NCI-H187 (cell line): Measurements from ENCODE around the gene SEMA3C.

Experiments
- DNase-seq, 2 experiments: peaks; one replicate each; lab custom pipeline; 2025; lab: John Stamatoyannopoulos, UW

The SEMA3C gene

DNA sequence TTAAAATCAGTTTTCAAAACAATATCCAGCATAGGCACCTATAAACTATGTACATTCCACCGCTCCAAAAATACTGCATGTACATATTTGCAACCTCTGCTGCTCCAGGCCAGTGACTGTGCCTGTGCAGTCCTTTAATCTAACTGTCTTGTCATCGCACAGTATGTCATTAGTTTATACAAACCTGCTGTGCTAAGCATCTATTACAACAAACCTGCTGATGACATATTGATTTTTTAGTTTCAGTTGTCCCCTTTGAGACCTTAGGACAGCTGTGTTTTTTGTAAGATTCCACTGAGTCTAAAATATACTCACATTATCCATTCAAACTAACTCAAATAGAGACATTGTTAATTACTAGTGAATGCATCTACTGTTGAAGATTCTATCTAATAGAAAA, 33.1 kb downstream of the SEMA3C start:
- DNase-seq, result no peak

GRCh38 chr7:80884511-80885195, 34.2 kb downstream of the SEMA3C start:
- no peak for DNase-seq

- no peak for DNase-seq
These were observed 35.5 kb downstream of the SEMA3C start for GRCh38 chr7:80883154-80884025.

DNA sequence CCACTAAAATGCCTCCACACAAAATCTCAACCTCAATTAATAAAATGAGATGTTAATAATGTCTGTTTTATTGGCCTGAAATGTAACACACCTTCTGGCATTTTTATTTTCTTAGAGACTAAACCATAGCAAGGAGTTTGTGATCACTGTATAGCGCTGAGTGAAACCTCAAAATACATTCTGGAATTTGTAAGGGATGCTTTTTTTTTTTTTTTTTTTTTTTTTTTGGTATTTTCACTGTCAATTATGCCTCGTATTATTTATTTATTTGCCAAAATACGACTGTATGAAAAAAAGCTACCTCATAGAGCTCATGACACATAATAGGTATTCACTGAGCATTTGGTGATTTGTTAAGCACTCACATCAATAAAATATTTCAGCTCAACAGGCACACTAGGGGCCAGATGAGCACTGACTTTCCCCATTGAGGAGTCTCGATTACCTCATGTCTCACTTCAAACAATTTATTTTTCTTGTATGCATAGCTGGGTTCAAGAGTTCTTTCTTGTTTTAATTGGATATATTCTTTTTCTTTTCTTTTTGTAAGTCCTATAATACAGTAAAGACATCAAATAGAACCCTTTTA, 36.5 kb downstream of the SEMA3C start:
- no peak for DNase-seq

GRCh38 chr7:80881351-80881900, 37.4 kb downstream of the SEMA3C start:
- no peak for DNase-seq

DNA sequence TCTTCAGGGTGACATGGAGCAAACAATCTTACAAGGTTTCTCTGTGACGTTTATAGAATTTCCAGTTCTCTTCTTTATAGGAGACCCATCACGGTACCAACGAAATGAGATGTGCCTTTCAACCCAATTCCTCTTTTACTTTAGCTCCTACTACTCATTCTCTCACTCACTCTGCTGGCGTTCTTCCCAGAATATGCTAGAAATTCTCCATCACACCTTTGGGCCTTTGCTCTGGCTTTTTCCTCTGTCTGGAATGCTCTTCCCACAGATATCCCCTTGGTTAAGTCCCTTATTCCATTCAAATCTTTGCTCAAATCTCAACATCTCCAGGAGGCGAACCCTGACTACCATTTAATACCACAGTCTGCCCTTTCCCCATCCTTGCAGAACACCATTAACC, 39.0 kb downstream of the SEMA3C start:
- DNase-seq, result no peak

DNA sequence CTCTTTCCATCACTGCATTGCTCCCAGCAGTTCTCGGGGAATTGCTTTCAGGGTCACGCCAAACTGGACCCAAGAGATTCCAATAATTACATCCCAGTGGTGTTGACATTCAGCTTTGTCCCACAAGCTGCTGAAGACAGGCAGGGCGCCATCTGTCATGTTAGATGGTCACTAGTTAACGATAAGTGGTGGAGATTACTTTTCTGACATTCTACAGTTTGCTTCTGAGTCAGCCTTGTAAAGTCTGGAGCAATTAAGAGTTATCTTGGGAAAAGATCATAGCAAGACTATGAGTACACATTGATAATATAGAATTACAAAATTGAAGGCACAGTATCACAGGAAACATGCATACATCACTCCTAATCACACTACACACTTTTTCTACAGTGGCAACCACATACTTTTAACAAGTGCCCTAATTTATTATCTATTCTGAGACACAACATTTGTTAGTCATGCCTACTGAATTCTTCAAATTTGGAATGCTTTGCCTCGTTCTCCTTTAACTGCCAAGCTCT, 41.9 kb downstream of the SEMA3C start:
- DNase-seq, result no peak

- DNase-seq, result no peak
These were observed 43.2 kb downstream of the SEMA3C start for GRCh38 chr7:80875537-80876120.

- no peak for DNase-seq
These were observed 45.7 kb downstream of the SEMA3C start for GRCh38 chr7:80873140-80873539.

GRCh38 chr7:80871228-80871627, 47.6 kb downstream of the SEMA3C start:
- no peak for DNase-seq

- DNase-seq, result peak in 1 of 2 experiments; percentile 6
These were observed 48.0 kb downstream of the SEMA3C start for GRCh38 chr7:80870813-80871212.

GRCh38 chr7:80869821-80870751, 48.8 kb downstream of the SEMA3C start:
- no peak for DNase-seq

- no peak for DNase-seq
These were observed 49.6 kb downstream of the SEMA3C start for GRCh38 chr7:80869106-80869784.

DNA sequence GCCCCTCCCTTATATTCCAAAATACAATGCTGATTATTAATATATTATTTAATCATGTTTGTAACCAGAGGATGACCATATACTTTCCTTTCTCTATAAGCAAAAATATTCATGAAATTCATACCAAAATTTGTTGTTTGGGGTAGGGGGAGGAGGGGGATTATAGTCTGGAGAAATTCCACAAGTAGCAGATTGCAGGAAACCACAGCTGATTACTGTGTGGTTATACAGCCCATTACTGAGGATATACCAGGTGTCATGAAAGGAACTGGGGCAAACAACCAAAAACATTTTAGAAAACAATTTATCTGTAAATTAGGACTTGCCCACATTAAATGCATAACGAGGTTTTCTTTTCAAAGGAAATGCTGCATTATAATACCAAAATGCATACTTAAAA, 50.3 kb downstream of the SEMA3C start:
- DNase-seq, result no peak

DNA sequence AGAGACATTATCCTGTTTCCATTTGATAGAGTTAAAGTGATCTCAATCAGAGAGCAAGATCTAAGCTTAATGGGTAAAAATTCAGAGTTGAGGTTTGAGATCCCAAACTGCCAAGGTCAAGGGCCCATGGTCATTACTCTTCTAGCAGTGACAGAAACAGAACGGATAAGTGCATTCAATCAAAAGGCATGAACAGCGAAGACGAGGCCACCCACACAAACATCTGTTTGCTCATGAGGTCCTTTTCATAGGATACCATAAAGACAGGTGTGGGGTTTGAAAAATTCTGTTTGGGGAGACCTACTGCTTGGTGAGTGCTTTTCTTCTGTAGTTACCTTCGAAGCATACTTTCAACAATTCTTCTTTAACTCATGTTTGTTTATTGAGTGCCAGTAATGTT, 58.3 kb downstream of the SEMA3C start:
- DNase-seq, result peak; percentile 14 to 16

- no peak for DNase-seq
These were observed 59.4 kb downstream of the SEMA3C start for GRCh38 chr7:80859272-80859970.

DNA sequence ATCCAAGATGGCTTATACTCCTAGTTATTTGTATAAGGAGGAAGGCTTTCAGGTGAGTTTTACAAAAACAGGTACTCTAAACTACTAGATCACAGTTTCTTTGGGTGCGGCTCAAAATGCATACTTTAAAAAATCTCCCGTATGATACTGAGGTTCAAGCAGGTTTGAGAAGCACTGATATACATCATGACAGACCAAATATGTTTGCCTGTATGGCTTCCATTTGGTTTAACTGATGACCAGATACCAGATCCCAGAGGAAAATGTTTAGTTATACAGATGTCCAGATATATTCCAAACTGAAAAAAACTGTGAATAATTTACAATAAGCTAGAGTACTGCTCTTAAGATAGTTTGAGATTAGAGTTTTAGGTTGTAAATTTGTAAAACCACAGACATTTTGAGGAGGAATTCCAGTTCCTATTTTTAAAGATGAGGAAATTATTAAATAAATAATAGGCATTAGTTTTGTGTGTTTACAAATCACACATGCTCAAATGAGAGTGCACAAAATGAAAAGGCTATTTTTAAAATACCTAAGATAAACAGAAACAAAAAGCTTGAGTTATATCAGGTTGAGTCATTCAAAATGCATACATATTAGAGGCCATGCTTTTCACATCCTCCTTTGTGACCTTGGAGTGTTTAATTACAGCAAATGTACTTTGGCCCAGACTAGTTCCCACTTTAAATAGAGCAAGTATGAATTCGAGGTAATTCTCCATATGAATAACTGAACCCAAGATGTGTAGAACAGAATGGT, 60.5 kb downstream of the SEMA3C start:
- DNase-seq, result no peak

- no peak for DNase-seq
These were observed 62.1 kb downstream of the SEMA3C start for GRCh38 chr7:80856769-80857168.

GRCh38 chr7:80851896-80852476, 66.9 kb downstream of the SEMA3C start:
- no peak for DNase-seq
